Measurements from ENCODE around the gene GALNT9. TPM values are rescaled to one million over a fixed set of nuclear protein-coding genes. Genes with fewer than 3 reads are reported as not detected.

Gene GALNT9
- total and polyA plus RNA-seq, 9 donors = 0.12 to 21.9 (median 1.3) TPM; not detected in 1

DNA sequence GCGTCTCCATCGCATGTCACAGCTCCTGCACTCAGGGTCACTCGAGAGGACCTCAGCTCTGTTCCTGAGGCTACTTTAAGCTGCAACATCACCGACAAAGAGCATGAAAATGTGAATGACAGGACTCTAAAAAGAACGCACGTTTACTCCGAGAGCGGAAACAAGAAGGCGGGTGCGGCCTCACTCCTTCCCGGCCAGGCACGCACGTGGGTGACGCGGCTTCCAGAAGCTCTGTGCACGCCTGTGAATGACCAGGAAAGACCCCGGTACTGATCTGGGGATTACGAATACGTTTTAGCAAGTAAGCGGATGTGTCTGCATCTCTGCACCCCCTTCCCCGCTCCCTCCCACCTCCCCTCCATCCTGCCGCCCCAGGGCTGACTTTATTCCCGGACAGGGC lies 15.2 kb upstream of the GALNT9 start:
- H3K4me1 ChIP-seq (ENCODE audit: insufficient read depth) = no peaks in the 10 kb centered on the region
- 79 to 88% (median 85%) methylated on average over 23 of the region's 23 CpGs for WGBS, 3 donors
- no peaks in the 10 kb centered on the region for H3K36me3 ChIP-seq
- no peaks in the 10 kb centered on the region for H3K9me3 ChIP-seq
- TF ChIP-seq POLR2A (IDR thresholded peaks at IDR 0.05) (no peak), EP300 (IDR thresholded peaks at IDR 0.05) (no peak), CTCF (IDR thresholded peaks at IDR 0.05) (no peak)
- no peak overlapping the region for H3K27ac ChIP-seq
- DNase-seq = no peak
- H3K27me3 ChIP-seq = no peaks in the 10 kb centered on the region
- no peak overlapping the region for H3K4me3 ChIP-seq
- intact Hi-C loops (cut with DNase I) = no loop called here

DNA sequence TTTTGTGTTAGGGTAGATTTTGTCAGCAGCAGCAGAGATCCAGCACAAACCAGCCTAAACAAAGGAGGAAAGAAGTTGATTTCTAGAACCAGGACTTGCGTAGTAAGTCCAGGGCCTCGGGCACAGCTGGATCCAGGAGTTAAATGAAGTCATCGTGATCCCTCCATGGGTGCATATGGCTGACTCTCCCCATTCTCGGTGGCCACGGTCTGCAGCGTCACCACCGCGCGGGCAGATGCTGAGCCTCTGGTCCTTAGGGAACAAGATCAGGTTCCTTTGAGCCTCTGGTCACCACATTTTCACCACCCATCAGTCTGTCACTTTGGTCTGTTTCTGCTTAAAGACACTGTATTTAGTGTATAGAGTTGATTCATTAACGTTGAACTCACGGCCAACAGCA lies 14.8 kb upstream of the GALNT9 start:
- no peaks in the 10 kb centered on the region for H3K27me3 ChIP-seq
- TF ChIP-seq CTCF (IDR thresholded peaks at IDR 0.05) = no peak
- no peak for TF ChIP-seq POLR2A (IDR thresholded peaks at IDR 0.05)
- TF ChIP-seq EP300 (IDR thresholded peaks at IDR 0.05) = no peak
- no peak for DNase-seq
- 73 to 77% (median 76%) methylated on average over 11 of the region's 11 CpGs for WGBS, 3 donors
- no peak overlapping the region for H3K27ac ChIP-seq
- H3K36me3 ChIP-seq = no peaks in the 10 kb centered on the region
- intact Hi-C loops (cut with DNase I) = no loop called here
- no peak overlapping the region for H3K4me3 ChIP-seq
- no peaks in the 10 kb centered on the region for H3K4me1 ChIP-seq (ENCODE audit: insufficient read depth)
- no peaks in the 10 kb centered on the region for H3K9me3 ChIP-seq

DNA sequence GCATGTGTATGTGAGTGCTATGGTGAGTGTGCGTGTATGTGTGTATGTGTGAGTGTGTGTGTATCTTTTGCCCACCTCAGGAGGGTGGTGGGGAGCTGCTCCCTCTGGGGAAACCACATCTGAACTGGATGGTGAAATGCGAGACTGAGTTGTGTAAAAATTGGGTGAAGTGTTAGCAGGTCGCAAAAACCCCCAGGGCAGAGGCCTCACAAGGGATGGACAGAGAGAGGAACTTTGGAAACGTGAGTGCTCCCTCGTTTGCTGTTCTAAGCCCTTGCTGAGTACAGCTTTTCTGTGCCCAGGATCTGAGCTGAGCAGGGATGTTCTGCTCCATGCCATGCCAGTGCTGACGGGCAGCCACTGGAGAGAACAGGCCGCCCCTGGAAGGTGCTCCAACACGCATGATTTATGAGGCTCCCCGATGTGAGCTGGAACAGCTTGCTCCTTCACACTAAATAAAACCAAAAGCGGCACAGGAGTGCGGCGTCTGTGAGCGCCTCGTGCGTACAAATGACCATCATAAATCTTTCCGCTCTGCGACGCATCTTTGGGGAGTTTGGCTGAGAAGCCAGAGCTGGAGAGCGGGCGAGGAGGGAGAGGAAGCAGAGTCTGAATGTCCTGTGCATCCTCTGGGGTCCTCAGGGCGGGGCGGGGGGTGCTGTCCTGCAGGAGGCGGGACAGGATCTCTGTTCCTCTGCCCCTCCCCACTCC lies 14.1 kb upstream of the GALNT9 start:
- TF ChIP-seq POLR2A (IDR thresholded peaks at IDR 0.05) (no peak), EP300 (IDR thresholded peaks at IDR 0.05) (no peak), CTCF (IDR thresholded peaks at IDR 0.05) (no peak)
- H3K36me3 ChIP-seq = no peaks in the 10 kb centered on the region
- DNase-seq = no peak
- H3K27ac ChIP-seq = no peak overlapping the region
- intact Hi-C loops (cut with DNase I) = no loop called here
- no peaks in the 10 kb centered on the region for H3K9me3 ChIP-seq
- H3K27me3 ChIP-seq = no peaks in the 10 kb centered on the region
- H3K4me1 ChIP-seq (ENCODE audit: insufficient read depth) = no peaks in the 10 kb centered on the region
- no peak overlapping the region for H3K4me3 ChIP-seq
- 8 to 12% (median 10%) methylated on average over 23 of the region's 23 CpGs for WGBS, 3 donors

- TF ChIP-seq POLR2A (IDR thresholded peaks at IDR 0.05) = no peak
- no peak for TF ChIP-seq EP300 (IDR thresholded peaks at IDR 0.05)
- TF ChIP-seq CTCF (IDR thresholded peaks at IDR 0.05) = no peak
- H3K27ac ChIP-seq = no peak overlapping the region
- H3K27me3 ChIP-seq = no peaks in the 10 kb centered on the region
- DNase-seq = no peak
- H3K36me3 ChIP-seq = no peaks in the 10 kb centered on the region
- intact Hi-C loops (cut with DNase I) = no loop called here
- 46 to 65% (median 53%) methylated on average over 24 of the region's 24 CpGs for WGBS, 3 donors
- no peaks in the 10 kb centered on the region for H3K9me3 ChIP-seq
- no peaks in the 10 kb centered on the region for H3K4me1 ChIP-seq (ENCODE audit: insufficient read depth)
- H3K4me3 ChIP-seq = no peak overlapping the region
Observed at GRCh38 chr12:132342251-132343227, 13.2 kb upstream of the GALNT9 start.

Data from ovary (tissue), 9 donors.